ENCODE measurements around the gene NAGPA.

Gene NAGPA

GRCh38 chr16:5066511-5066910 lies 32.8 kb upstream of the NAGPA start:
- no peak for TF ChIP-seq CTCF (IDR thresholded peaks at IDR 0.05; ENCODE audit: low read depth, low read length)
- in situ Hi-C loops (cut with HindIII; ENCODE audit: low sequenced_read_pairs) = no loop called here

DNA sequence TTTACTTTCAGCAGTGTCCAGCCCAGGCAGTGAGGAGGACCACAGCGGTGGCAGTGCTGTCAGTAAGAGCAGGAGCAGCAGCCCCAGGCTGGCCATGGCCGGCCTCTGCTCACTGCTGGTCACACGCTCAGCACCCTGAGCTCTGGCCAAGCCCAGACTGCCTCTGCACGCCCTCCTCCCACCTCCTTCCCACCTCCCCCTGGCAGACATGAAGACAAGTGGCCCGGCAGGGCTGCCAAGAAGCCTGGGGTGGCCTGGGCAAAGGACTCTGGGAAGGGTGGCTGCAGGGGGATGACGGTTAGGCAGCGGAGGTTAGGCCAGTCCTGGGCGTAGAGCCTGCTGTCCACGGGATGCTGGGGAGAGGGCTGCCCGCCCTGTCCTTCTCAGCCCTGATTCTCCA lies 32.1 kb upstream of the NAGPA start, which contains the start of gene C16orf89:
Gene C16orf89, minus strand, starts transcription at position 144 of the 400 bp plus-strand sequence. Its CDS starts 48 bp downstream, at position 96.
- in situ Hi-C loops (cut with HindIII; ENCODE audit: low sequenced_read_pairs) = no loop called here
- no peak for DNase-seq (ENCODE audit: low read depth, low spot score)
- no peak within 1 kb of the TSS for H3K4me3 ChIP-seq (ENCODE audit: low read depth, low read length)
- TF ChIP-seq CTCF (IDR thresholded peaks at IDR 0.05; ENCODE audit: low read depth, low read length) = no peak

More at GRCh38 chr16:5066511-5066910, 32.8 kb upstream of the NAGPA start:
- no peak overlapping the region for H3K4me3 ChIP-seq (ENCODE audit: low read depth, low read length)
- no peak for DNase-seq (ENCODE audit: low read depth, low spot score)

DNA sequence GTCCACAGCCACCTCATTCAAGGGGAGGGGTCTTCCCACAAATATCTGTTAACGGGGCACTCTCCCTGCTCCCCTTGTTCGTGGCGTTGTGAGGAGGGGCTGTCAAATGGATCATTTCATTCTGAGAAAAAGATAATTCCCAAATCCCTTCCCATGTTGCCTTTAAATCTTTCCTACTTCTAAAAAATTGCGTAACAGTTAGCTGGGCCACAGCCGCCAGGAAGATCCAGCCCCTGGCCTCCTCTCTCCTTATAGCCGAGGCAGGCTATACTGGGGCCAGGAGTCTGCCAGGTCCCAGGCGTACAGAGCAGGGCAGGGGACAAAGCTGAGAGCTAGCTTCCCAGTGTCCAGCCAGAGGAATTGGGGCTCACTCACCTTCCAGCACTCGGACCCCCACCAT lies 31.6 kb upstream of the NAGPA start:
- no peak for TF ChIP-seq CTCF (IDR thresholded peaks at IDR 0.05; ENCODE audit: low read depth, low read length)
- DNase-seq (ENCODE audit: low read depth, low spot score) = no peak
- in situ Hi-C loops (cut with HindIII; ENCODE audit: low sequenced_read_pairs) = no loop called here
- H3K4me3 ChIP-seq (ENCODE audit: low read depth, low read length) = no peak overlapping the region

GRCh38 chr16:5064915-5065314 lies 31.2 kb upstream of the NAGPA start:
- DNase-seq (ENCODE audit: low read depth, low spot score) = no peak
- TF ChIP-seq CTCF (IDR thresholded peaks at IDR 0.05; ENCODE audit: low read depth, low read length) = no peak
- in situ Hi-C loops (cut with HindIII; ENCODE audit: low sequenced_read_pairs) = no loop called here
- no peak overlapping the region for H3K4me3 ChIP-seq (ENCODE audit: low read depth, low read length)

- no peak for TF ChIP-seq CTCF (IDR thresholded peaks at IDR 0.05; ENCODE audit: low read depth, low read length)
- H3K4me3 ChIP-seq (ENCODE audit: low read depth, low read length) = no peak overlapping the region
- in situ Hi-C loops (cut with HindIII; ENCODE audit: low sequenced_read_pairs) = no loop called here
- DNase-seq (ENCODE audit: low read depth, low spot score) = no peak
Observed at GRCh38 chr16:5062790-5063765, 29.3 kb upstream of the NAGPA start.

- TF ChIP-seq CTCF (IDR thresholded peaks at IDR 0.05; ENCODE audit: low read depth, low read length) = no peak
- H3K4me3 ChIP-seq (ENCODE audit: low read depth, low read length) = no peak overlapping the region
- DNase-seq (ENCODE audit: low read depth, low spot score) = no peak
- in situ Hi-C loops (cut with HindIII; ENCODE audit: low sequenced_read_pairs) = no loop called here
Observed at GRCh38 chr16:5062051-5062450, 28.3 kb upstream of the NAGPA start.
